Mesenteric fat pad (tissue), 1 donor: ENCODE results near the gene HMGXB4. TPM values are rescaled to one million over a fixed set of nuclear protein-coding genes. Genes with fewer than 3 reads are reported as not detected.

Experiments used
- DNase-seq: peaks from one replicate; pipeline ENCODE4 v3.0.0-alpha.2; 2020; ENCODE audit warnings: low spot score
- total RNA-seq: library from RNA; stranded (reverse); fragmentation: NEBNext Ultra II Directional; extraction: Animal tissue kit (Norgen Biotek cat#: 25700); gene quantifications from one replicate; pipeline ENCODE4 v1.2.1, GENCODE V29; 2021
- donor health status: DM: yes; HTN: yes; CAD: no.

HMGXB4 gene
- total RNA-seq, 1 donor from 2014 or later: 14.0 TPM

DNA sequence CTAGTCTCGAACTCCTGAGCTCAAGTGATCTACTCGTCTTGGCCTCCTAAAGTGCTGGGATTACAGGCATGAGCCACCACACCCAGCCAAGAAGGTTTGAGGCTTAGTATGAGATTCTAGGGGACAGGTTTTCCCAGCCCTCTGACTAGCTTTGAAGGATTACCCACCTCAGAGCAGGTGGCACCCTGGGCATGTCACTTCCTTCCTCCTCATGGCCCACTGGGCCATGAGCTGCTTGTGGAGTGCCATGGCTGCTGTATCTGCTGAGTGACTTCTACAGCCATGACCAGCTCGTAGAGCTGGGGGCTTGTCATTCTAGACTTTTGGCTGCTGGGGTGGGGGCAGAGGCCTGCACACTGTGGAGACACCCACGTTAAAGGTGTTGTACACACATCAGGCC is 67.5 kb downstream of the HMGXB4 start:
- no peak for DNase-seq

- DNase-seq: no peak
Measured at GRCh38 chr22:35325209-35325608, 67.9 kb downstream of the HMGXB4 start.

DNA sequence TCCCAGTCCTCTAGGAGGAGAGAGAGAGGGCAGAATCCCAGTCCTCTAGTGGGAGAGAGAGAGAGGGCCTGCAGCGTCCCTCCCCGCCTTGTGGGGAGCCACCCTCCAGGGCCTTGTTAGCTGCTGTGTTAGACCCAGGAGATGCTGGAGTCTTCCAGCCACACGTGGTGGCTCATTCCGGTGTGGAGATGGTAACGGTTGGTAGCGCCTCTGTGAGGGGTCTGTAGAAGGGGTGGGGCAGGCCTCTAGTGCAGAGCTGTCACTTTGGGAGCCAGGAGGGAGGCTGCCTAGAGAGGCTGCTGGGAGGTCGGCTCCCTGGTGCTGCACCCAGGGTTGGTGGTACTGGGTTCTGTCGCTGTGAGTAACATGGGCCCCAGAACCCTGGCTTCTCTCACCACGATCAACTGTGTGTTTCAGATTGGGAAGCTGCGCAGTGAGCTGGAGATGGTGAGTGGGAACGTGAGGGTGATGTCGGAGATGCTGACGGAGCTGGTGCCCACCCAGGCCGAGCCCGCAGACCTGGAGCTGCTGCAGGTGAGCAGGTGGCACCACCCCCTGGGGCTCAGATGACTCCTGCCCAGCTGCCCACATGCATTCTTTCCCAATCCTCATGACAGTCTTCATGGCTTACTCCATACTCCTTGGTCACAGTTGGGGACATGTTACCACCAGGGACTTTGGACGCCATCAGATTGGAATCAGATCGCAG is 69.7 kb downstream of the HMGXB4 start:
- no peak for DNase-seq

DNA sequence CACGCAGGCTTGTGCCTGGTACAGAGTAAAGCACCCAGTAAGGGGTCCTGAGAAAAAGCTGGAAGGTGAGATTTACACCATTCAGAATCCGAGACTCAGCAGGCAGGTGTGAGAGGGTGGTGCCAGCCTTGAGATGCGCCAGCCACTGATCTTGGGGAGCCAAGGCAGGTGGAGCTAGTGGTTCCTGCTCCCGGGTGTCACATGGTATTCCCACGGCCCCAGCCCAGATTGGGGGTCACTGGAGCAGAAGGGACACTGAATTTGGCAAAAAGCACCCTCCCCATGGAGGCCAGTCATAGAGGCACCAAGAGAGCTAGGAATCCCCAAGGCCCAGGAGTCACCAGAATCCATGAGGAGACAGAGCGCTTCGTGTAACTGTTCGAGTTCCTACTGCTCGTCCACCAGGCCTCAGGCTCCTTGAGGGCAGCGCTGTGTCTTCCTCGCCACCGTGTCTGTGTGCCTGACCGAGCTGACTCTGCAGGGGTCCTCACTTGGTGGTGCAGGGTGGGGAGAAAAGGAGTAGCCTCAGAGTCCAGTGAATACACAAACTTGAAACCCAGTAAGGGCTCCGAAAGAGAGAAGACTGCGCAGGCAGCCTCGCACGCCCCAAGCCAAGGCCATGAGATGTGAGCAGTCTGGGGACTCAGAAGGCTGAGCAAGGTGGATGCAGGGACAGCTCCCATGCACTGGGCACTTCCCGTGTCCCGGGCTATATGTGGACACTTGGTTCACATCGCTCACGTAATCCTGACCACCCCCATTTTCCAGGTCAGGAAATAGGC is 70.6 kb downstream of the HMGXB4 start:
- no peak for DNase-seq

DNA sequence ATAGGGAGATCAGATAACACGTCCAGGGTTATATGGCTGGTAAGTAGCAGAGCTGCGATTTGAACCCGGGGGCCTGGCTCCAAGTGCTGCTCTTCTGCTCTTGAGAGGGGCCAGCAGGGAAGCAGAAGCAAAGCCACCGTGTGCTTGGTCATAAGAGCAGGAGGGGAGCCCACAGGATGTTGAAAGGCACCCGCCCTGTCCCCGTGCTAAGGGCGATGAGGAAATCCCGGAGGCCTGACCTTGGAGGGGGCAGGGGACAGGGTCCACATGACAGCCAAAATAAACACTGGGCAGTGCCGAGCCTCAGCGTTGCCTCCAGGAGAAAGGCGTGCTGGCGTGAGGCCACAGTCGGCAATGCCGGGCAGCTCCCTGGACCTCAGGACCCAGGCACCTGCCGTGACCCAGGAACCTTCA is 71.2 kb downstream of the HMGXB4 start:
- no peak for DNase-seq

DNA sequence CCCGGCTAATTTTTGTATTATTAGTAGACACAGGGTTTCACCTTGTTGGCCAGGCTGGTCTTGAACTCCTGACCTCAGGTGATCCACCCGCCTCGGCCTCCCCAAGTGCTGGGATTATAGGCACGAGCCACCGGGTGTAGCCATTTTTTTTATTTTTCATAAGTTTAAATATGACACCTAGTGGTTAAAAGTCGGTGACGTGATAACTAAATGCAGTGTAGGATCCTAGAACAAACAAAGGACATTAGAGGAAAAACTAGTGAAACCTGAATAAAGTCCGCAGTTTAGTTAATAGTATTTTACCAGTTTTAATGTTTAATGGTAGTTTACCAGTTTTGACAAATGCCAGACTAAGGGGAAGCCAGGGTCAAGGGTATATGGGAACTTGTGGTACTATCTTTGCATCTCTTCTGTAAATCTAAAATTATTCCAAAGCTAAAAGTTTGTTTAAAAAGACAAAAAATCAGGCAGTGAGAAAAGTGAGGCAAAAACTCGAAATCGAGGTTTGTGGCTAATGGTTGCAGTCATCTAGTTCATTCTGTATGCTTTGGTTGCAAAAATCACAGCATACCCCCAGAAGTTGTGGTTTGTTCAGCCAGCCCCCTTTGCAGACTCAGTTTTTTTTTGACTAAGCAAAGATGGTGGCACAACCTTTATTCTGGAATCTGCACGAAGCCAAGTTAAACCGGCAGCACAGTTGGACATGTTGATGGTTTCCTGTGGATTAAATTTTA is 72.0 kb downstream of the HMGXB4 start:
- DNase-seq: no peak

DNA sequence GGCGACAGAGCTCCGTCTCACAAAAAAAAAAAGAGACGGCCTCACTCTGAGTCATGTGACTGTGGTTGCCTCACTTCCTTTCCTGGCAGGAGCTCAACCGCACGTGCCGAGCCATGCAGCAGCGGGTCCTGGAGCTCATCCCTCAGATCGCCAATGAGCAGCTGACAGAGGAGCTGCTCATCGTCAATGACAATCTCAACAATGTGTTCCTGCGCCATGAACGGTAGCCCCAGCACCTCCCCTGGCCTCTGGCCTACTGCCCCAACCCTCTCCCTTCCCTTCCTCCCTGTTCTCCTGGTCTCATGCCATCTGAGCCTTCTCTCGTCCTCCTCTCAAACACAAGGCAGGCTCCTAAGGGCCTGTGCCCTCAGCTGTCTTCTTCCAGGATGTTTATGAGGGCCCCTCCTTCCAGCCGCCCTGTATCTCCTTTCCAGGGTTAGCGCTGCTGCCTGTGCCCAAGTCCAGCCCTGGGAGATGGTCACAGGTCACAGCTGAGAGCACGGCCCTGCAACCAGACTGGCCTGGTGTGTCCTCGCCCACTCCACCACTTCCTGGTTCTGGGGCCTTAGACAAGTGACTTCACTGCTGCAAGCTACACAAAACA is 73.1 kb downstream of the HMGXB4 start:
- DNase-seq: no peak

DNA sequence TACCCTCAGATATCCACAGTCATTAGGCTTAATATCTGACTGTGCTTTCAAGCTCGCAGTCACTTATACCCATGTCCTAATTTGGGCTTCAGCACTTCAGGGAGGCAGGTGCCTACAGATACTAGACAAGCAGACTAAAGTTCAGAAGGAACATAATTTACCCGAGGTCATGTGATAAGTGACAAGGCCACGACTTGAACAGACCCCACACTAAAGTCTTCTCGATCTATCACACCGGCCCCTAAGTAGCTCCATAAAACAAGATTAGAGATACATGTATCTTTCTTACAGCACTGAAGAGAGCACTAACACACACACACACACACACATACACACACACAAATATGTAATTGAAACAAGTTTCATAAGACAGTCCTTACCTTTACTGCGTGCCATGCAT is 75.0 kb downstream of the HMGXB4 start:
- no peak for DNase-seq

- DNase-seq: no peak
Measured at GRCh38 chr22:35333220-35333619, 75.9 kb downstream of the HMGXB4 start.

DNA sequence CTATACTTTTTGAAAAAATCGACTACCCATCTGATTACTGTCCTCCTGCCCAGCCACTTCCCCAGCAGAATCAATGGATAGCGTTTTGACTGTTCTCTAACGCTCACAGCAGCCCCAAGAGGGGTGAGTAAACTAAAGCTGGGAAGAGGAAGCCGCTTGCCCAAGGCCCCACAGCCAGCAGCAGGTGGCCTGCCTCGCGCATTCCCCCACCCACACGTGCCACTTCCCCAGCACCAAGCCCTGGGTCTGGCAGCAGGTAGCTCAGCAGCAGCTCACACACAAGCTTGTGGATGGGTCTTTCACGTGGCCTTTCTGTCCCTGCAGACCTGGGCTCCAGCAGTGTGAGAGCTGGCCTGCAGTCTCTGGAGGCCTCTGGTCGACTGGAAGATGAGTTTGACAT is 76.7 kb downstream of the HMGXB4 start:
- DNase-seq: no peak

DNA sequence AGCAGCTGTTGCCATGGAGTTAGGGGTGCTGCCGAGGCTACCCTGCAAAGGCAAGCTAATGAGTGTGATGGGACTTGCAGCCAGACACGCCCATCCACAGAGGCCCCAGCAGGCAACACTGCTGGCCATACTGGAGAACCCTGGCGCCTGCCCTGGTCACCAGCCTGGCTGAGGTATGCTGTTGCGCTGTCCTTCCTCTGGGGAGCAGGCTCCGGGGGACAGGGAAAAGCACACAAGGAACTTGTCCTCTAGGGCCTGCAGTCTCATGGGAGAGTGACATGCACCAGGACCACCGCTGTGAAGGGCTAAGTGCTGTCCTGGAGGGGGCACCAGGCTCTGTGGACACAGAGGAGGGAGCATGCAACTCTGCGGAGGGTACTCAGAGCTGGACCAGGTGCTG is 78.2 kb downstream of the HMGXB4 start:
- DNase-seq: no peak

DNA sequence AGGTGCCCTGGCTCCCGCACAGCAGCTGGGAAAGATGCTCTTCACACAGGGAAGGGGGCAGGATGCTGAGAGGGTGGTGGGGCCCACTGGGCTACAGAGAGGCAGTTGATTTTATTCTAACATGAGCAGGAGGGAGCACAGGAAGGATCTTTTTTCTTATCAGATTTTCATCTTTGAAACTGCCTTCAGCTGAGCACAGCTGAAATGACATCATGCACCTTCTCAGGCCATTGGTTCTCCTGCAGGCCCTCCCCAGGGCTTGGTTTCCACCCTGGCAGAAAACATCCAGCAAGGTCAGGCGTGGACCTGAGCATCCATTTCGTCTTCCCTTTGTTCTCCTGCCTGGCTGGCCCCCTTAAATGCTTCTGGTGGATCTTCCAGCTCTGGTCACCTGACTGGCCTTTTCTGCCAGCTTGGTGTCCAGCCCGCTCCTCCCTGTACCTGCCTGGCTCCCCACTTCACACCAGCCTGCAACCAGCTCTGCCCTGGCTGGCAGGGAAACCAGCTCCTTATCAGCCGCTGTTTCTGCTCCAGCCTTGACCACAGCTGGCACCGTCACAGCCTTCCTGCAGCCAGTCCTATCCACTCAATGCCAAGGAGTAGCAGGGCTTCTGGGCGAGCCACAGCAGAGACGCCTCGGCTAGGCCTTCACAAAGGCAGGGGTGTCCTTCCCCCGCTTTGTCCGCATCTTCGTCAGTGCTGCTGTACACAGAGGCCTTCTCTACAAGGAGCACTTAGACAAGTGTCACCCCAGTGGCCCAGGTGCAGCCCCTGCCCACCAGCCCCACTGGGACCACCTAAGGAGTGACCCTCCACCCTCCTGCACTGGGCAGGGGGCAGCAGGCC is 78.9 kb downstream of the HMGXB4 start:
- no peak for DNase-seq

DNA sequence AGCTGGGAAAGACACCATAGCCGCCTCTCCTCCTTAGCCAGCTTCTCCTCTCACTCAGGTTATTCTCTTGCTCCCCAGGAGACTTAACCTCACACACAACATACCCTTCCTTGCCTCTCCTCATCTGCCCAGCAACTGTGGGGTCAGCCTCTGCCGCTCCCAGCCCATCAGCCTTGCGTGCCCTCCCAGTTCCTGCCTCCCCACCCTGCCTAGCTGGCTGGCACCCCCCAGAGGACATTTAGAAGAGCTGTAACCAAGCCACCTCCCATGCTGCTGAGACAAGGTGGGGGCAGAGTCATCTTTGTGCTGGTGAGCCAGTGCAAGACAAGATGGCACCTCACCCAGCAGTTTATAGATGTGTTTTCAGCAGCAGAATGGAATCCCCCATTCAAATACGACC is 80.6 kb downstream of the HMGXB4 start:
- DNase-seq: no peak

DNA sequence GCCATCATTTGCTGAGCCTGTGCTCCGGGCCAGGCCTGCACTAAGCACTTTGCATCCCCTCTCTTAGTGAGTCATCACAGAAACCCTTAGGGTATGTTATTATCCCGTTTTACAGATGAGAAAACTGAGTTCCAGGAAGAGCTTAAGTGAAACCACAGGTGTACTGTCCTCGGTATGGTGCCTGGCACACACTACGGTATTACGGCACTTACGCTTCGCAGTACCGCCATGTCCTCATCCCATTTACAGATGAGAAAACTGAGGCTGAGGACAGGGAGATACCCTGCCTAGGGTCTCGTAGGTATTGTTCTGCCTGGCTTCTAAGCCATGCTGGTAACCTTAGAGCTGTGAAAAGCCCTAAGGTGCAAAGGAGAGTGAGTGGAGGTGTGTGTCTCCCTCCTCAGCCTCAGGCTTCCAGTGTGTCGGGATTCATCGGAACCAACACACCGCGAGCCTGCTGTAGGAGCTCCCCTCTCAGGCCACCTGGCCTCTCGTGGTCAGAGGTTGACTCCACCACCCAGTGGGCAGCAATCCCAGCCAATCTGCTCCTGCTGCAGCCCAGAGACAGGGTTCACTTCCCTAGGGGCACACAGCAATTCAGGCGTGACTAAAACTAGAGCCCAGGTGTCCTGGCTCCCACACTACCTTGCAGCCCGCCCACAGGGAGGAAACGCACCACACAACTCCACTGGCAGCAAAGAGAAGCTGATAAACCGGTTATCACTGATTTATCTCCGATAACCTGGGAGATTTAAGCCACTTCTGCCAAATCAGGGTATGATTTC is 84.0 kb downstream of the HMGXB4 start:
- DNase-seq: no peak

- no peak for DNase-seq
Measured at GRCh38 chr22:35342390-35342789, 85.1 kb downstream of the HMGXB4 start.

- DNase-seq: no peak
Measured at GRCh38 chr22:35343664-35344550, 86.6 kb downstream of the HMGXB4 start.

GRCh38 chr22:35344956-35345690 is 87.8 kb downstream of the HMGXB4 start:
- no peak for DNase-seq
